Muscle layer of duodenum (tissue), 2 donors: ENCODE results near the gene MARK1.
A peak's percentile ranks its signal among the peaks of the same experiment; 100 is the strongest.

ENCODE experiments used
- H3K27ac ChIP-seq: one replicate; pipeline ENCODE4 v1.7.0; 2013; ENCODE audit warnings: mild to moderate bottlenecking, low read length
- H3K27me3 ChIP-seq: one replicate; pipeline ENCODE4 v1.7.0; 2013; ENCODE audit warnings: low read depth, mild to moderate bottlenecking, control low read depth, low read length
- H3K36me3 ChIP-seq, 2 donors: one replicate each; pipeline ENCODE4 v1.7.0; 2013; ENCODE audit warnings: low read length in 2 of 2, control low read depth in 1 of 2, mild to moderate bottlenecking in 1 of 2; ENCODE audit not compliant: insufficient read depth in 2 of 2, control insufficient read depth in 1 of 2
- H3K4me1 ChIP-seq, 2 donors: one replicate each; pipeline ENCODE4 v1.7.0; 2013; ENCODE audit warnings: low read length in 2 of 2, mild to moderate bottlenecking in 2 of 2, control low read depth in 1 of 2, moderate library complexity in 1 of 2; ENCODE audit not compliant: insufficient read depth in 2 of 2, control insufficient read depth in 1 of 2
- H3K4me3 ChIP-seq, 2 donors: one replicate each; pipeline ENCODE4 v1.7.0; 2013; ENCODE audit warnings: low read length in 2 of 2, low read depth in 1 of 2, mild to moderate bottlenecking in 1 of 2
- H3K9me3 ChIP-seq, 2 donors: one replicate each; pipeline ENCODE4 v1.7.0; 2013; ENCODE audit warnings: low read length in 2 of 2, control low read depth in 1 of 2, mild to moderate bottlenecking in 1 of 2; ENCODE audit not compliant: control insufficient read depth in 1 of 2
- donor health status: healthy.

MARK1 gene

GRCh38 chr1:220529521-220530020, 1.6 kb downstream of the MARK1 start:
- H3K27me3 ChIP-seq = peaks cover 10% of the 10 kb centered on the region
- peak overlapping the region; percentile 77 to 91 for H3K4me3 ChIP-seq
- H3K4me1 ChIP-seq = peaks cover 0 to 7% of the 10 kb centered on the region in 2 donors
- peak overlapping the region; percentile 49 for H3K27ac ChIP-seq
- no peaks in the 10 kb centered on the region for H3K9me3 ChIP-seq
- no peaks in the 10 kb centered on the region for H3K36me3 ChIP-seq

DNA sequence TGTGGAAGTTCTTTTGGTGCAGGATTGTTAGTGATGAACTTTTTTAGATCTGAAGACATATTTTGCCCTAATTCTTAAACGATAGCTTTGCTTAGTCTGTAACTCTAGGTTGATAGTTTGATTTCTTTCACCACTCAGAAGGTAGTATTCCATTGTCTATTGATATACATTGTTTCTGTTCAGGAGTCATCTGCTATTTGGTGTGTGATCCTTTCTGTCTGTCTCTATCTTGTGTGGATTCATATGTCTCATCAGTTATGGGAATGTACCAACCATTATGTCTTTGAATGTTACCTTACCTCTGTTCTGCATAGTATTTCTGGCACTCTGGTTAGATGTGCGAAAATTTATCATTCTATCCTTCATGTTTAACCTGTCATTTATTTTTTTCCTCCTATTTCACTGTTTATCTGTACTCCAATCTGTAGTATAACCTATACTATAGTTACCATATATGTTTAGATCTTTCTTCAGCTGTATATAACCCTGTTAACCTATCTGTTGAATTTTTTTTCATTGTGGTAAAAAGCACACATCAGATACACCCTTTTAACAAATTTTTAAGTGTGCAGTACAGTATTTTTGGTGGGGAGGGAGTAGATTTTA, 5.7 kb downstream of the MARK1 start:
- peaks cover 10% of the 10 kb centered on the region for H3K27me3 ChIP-seq
- H3K27ac ChIP-seq = no peak overlapping the region
- no peak overlapping the region for H3K4me3 ChIP-seq
- H3K4me1 ChIP-seq = peaks cover 0 to 7% of the 10 kb centered on the region in 2 donors
- H3K9me3 ChIP-seq = no peaks in the 10 kb centered on the region
- no peaks in the 10 kb centered on the region for H3K36me3 ChIP-seq

GRCh38 chr1:220544901-220545303, 17.0 kb downstream of the MARK1 start:
- H3K27me3 ChIP-seq = no peaks in the 10 kb centered on the region
- H3K27ac ChIP-seq = no peak overlapping the region
- H3K4me1 ChIP-seq = no peaks in the 10 kb centered on the region
- no peak overlapping the region for H3K4me3 ChIP-seq
- H3K9me3 ChIP-seq = no peaks in the 10 kb centered on the region
- no peaks in the 10 kb centered on the region for H3K36me3 ChIP-seq

DNA sequence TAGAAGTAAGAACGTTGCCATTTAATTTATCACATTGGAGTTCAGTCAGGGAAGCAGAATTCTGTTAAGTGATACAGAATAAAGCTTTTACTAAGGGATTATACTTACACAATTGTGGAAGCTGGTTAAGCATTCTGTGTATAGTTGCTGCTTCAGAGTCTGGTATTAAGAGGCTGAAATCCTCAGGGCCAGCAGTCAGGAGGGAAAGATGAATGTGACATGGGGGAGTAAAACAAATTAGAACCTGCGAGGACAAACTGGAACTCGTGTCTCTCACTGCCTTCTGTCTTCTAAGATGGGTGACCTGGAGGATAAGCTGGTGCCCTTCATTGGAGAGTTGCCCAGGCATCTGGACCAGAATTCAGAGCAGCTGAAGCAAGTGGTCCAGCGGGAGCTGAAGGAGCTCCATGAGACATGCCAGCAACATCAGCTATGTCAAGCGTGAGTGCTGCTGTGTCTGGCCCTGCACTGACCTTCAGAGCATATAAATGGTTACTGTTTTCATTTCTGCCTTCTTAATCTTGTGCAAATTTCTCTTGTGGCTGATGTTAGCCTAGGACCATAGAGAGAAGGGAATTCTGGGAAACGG, 23.0 kb downstream of the MARK1 start:
- H3K4me3 ChIP-seq = no peak overlapping the region
- H3K36me3 ChIP-seq = no peaks in the 10 kb centered on the region
- no peaks in the 10 kb centered on the region for H3K4me1 ChIP-seq
- no peaks in the 10 kb centered on the region for H3K27me3 ChIP-seq
- H3K9me3 ChIP-seq = no peaks in the 10 kb centered on the region
- H3K27ac ChIP-seq = no peak overlapping the region

DNA sequence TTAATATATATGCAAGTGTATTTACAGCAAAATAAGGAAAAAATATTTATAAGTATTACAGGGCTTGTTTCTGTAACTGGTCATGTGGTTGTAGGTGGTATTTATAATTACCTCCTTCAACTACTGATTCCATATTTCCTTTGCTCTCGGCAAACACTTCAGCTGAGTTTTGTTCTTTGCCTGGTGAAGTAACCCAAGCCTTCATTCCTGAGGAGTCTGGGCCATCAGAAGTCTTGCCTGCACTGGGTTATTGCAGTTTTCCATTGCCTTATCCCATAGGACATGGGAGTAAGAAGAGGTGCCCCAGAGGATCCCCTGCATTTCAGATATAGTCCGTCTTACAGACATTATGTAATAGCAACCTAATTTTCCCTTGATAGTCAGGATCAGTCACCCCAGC, 23.8 kb downstream of the MARK1 start:
- Histone ChIP-seq H3K4me3 (no peak overlapping the region), H3K4me1 (no peaks in the 10 kb centered on the region), H3K9me3 (no peaks in the 10 kb centered on the region), H3K27ac (no peak overlapping the region), H3K27me3 (no peaks in the 10 kb centered on the region), H3K36me3 (no peaks in the 10 kb centered on the region)

DNA sequence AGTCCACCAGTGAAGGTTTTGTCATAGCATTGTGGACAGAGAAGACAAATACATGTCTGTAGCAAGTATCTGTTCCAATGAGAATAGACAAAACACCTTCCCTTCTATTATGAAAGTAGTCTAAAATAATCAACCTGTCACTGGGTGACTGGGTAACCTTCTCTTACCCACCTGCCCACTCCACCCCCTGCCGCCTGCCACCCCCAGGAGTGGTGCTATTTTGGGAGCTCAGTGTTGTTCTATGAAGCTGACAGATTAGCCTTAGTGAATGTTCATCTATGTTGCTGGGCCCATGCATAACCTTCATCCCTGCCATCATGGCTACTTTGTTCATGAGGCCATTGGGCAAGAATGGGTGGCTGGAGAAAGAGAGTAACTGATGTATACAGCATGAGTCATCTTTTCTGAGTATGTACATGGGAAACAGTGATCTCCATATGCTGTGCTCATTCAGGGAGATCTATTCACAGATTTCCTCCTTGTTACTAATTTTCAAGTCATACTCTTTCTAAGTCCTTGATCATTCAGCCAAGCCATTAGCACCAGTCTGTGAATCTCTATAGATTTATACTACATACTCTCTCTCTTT, 24.8 kb downstream of the MARK1 start:
- Histone ChIP-seq H3K4me1 (no peaks in the 10 kb centered on the region), H3K4me3 (no peak overlapping the region), H3K27me3 (no peaks in the 10 kb centered on the region), H3K36me3 (no peaks in the 10 kb centered on the region), H3K27ac (no peak overlapping the region), H3K9me3 (no peaks in the 10 kb centered on the region)

- H3K27me3 ChIP-seq = no peaks in the 10 kb centered on the region
- no peaks in the 10 kb centered on the region for H3K9me3 ChIP-seq
- no peaks in the 10 kb centered on the region for H3K4me1 ChIP-seq
- H3K36me3 ChIP-seq = no peaks in the 10 kb centered on the region
- H3K4me3 ChIP-seq = no peak overlapping the region
- no peak overlapping the region for H3K27ac ChIP-seq
Observed at GRCh38 chr1:220556641-220557040, 28.7 kb downstream of the MARK1 start.

DNA sequence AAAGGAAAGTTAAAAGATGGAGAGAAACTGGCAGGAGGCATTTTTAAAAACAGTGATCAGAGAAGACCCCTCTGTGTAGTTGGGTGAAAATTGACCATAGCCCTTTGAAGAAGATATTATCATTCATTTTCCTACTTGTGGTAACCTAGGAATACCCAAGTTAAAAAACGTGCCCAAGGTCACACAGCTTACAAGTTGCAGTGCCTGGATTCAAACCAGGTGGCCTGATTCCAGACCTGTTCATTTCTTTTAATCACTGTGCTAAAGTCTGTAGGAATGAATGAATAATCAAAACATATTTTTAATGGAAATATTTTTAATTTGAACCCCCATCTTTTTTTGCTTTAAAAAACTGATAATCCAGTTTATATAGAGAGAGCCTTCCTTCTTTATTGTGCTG, 35.6 kb downstream of the MARK1 start:
- Histone ChIP-seq H3K27me3 (no peaks in the 10 kb centered on the region), H3K4me3 (no peak overlapping the region), H3K9me3 (no peaks in the 10 kb centered on the region), H3K4me1 (peaks cover 0 to 5% of the 10 kb centered on the region in 2 donors), H3K27ac (no peak overlapping the region), H3K36me3 (no peaks in the 10 kb centered on the region)

DNA sequence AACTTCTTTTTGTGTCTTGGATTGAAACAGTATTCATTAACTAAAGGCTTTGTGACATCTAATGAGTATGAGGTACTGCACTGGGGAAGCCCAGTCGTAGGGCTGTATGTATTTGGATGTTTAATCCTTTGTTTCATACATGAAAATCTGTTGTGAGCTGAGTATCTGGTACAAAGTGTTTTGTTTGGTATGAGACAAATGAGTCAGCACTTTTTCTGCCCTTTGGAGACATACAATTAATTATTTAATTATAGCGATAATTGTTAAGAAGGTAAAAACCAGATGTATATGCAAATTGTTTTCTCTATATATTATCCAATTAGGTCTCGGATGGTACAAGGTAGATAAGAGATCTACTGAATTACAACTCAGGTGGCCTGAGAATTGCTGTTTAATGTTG, 36.3 kb downstream of the MARK1 start:
- no peak overlapping the region for H3K4me3 ChIP-seq
- no peak overlapping the region for H3K27ac ChIP-seq
- no peaks in the 10 kb centered on the region for H3K9me3 ChIP-seq
- no peaks in the 10 kb centered on the region for H3K27me3 ChIP-seq
- H3K36me3 ChIP-seq = no peaks in the 10 kb centered on the region
- H3K4me1 ChIP-seq = peaks cover 0 to 5% of the 10 kb centered on the region in 2 donors

DNA sequence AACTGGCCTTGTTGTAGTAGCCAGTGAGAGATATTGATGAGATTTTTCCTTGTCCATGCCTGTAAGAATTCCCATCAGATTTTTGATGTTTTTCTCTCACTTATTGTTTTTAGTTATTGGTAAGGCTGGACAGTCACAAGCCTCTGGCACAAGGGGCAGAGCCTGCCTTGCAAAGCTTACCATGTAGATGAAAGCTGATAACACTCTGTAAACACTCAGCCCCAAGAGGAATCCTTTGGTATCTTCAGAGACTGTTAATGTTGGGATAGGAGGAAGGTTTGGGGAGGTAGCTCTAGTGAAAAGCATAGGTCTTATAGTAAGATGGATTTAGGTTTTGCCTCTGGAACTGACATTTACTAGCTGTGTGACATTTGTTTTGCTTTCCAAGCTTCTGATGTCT, 37.7 kb downstream of the MARK1 start:
- Histone ChIP-seq H3K36me3 (no peaks in the 10 kb centered on the region), H3K27me3 (no peaks in the 10 kb centered on the region), H3K9me3 (no peaks in the 10 kb centered on the region), H3K4me3 (no peak overlapping the region), H3K27ac (no peak overlapping the region), H3K4me1 (peaks cover 0 to 5% of the 10 kb centered on the region in 2 donors)

DNA sequence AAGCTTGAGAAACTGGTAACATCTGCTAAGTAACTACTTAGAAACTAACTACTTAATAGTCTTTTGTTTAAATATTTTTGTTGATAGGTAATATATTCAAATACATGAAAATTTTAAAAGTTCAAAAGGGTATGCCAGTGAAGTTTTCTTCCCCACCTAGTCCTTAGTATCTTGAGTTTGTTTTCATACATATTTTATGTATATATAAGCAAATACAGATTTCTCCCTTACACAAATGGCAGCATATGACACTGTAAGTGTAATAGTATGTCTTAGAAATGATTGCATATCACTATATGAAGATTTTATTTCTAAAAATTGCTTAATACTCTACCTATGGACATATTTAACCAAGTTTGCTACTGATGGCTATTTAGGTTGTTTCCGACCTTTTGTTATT, 38.9 kb downstream of the MARK1 start:
- Histone ChIP-seq H3K27me3 (no peaks in the 10 kb centered on the region), H3K36me3 (no peaks in the 10 kb centered on the region), H3K4me1 (peaks cover 0 to 5% of the 10 kb centered on the region in 2 donors), H3K9me3 (no peaks in the 10 kb centered on the region), H3K27ac (no peak overlapping the region), H3K4me3 (no peak overlapping the region)
